ENCODE measurements around the gene CFAP77.

CFAP77 gene

GRCh38 chr9:132520612-132521011 is 110.6 kb downstream of the CFAP77 start:
- no peak for DNase-seq

- no peak for DNase-seq
These were observed 115.5 kb downstream of the CFAP77 start for GRCh38 chr9:132525308-132526023.

DNA sequence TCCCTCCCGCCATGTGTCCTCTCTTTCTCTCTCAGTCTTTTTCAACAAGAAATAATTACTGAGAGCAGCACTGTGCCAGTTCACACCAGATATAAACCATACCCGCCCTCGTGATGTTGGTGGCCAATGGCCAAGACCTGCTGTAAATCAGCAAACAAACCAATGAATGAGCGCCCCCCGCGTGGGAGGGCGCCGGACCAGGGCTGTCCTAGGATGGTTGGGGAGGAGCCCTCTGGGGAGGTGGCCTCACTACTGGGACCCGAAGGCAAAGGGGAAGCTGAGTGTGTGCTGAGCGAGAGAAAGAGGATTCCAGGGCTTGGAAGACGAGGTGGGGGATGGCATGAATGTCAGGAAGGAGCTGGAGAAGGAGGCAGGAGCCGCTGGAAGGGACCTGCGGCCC is 121.2 kb downstream of the CFAP77 start:
- DNase-seq: no peak

DNA sequence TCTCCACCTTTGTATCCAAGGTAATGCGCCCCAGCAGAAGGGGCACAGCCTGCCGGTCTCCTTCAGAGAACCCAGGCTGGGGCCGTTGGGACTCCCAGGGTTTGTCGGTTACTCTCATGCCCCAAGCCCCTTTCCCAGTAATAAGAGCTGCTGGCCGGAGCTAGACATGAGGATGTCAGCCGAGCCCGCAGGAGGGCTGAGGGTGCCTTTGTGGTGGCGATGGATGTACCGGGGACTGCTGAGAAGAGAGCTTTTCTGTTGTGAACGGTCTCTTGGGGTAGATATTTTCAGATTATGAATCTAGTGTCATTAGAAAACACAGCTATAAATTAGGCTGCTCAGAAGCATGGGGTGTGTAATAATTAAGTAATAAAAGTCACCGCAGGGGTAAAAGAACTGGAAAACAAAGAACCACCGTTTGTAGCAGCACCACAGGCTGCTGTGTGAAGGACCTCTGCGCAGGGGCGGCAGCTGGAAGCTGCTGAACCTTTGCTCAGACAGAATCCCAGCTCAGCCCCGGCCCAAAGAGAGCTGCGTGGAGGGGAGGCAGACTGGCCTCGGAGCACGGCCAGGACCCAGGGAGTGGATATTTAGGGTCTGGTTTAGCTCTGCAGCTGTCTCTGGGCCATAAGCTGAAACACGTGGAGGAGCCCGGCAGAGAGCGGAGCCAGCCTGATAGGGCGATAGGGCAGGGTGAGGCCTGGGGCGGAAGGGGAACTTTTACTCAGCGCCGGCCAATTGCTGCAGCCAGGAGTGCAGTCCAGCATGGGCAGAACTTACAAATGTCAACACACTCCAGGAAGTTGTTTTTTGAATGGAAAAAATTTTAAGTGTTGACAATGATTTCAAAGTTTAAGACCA is 121.9 kb downstream of the CFAP77 start:
- no peak for DNase-seq

- no peak for DNase-seq
These were observed 124.8 kb downstream of the CFAP77 start for GRCh38 chr9:132534832-132535231.

DNA sequence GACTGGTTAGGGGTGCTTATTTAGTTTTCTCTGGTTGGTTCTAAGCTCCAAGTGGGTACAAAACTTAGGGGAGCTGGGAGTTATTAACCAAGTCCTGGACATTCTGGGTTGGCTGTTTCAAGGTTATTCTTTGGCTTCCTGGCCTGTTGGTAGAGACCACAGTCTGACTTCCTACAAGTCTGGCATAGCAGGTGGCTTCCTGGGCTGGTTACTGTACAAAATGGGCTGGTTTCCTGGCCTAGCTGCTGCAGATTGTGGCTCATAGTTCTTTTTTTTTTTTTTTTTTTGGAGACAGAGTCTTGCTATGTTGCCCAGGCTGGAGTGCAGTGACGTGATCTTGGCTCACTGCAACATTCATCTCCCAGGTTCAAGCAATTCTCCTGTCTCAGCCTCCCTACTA is 126.1 kb downstream of the CFAP77 start:
- DNase-seq: no peak

- no peak for DNase-seq
These were observed 127.3 kb downstream of the CFAP77 start for GRCh38 chr9:132537352-132537751.

DNA sequence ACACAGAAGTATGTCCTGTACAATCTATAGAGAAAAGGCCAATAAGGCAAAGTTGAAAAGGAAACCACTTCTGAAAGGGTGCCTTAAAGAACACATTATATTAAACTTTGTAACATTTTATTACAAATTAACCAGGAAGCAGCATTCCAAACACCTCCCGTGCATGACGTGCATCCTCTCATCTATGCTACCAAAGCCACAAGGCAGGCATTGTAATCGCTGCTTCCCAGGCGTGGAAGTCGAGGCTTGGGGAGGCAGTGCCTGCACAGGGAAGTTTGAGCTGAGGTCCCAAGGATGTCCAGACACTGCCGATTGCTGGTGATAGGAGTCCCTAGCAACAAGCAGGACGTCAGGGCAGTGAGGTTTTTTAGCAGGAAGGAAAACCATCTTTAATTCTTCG is 128.1 kb downstream of the CFAP77 start:
- DNase-seq: no peak

DNA sequence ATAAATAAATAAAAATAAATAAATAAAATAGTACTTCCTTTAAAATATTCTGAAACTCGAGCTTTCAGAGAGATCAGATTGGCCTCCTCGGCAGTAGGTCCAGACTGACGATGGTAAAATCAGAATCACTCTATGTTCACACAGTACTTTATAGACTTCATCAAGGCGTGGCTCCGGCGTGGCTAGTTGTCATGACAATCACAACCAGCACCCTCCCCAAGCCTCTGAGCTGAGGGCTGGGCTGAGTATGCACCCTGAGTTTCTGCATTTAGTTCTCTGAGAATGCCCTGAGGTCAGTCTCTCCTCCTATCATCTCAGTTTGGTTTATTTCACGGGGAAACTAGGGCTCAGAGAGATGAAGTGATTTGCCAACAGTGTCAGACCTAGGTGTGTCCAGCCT is 129.1 kb downstream of the CFAP77 start:
- no peak for DNase-seq

DNA sequence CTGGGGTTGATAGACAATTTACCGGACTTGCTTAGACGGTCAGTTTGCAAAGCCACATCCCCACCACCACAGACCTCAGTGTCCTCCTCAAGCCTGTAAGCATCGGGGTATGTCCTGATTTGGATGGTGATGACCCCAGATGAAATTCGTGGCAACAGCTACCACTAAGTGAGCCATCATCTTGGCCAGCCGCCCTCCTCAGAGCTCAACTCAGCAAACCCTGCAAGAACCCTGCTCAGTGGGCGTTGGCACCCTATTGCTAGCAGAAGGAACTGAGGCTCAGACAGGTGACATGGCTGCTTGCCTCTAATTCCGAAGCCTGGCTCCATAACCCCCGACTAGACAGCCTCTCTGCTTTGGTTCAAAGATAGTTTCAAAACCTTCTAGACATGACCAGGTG is 131.0 kb downstream of the CFAP77 start:
- no peak for DNase-seq

DNA sequence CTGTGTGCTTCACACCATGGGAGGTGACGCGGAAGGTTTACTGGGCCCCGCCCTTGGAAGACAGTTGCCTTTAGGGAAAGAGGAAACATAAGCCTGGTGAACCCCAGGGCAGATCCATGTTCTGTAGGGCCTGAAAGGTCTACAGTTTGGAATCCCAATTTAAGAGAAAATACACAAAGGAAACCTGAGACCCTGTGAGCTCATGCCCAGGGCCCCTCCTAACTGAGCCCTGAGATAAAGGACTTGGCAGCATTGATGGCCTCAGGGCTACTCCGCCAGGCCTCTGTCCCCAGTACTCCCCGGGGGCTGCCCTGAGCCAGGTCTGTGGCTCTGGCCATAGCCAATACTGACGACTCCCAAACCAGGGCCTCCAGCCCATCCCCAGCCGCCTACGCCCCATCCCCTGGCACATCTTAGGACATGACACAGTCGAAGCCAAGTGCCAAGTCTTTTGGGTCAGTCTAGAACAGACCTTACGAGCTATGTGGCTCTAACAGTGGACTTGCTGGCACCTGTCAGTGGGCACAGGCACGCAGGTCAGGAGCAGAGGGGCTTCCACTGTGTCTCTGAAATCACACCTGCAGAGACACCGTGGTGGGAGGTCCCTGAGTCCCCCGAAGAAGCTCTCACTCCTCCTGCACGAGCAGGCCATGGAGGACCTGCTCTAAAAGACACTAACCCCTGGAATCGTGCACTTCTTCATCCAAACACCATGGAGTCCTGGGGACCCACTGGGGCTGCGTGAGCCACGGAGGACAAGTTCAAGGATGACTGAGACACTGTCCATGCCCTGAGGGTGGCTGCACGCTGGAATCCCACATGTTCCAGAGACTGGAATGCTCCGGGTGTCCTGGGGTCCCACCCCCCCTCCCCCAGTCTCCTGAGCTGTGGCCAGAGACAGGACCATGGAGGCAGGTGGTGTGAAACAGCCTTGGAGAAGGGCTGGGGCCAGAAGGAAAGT is 132.1 kb downstream of the CFAP77 start:
- DNase-seq: no peak

DNA sequence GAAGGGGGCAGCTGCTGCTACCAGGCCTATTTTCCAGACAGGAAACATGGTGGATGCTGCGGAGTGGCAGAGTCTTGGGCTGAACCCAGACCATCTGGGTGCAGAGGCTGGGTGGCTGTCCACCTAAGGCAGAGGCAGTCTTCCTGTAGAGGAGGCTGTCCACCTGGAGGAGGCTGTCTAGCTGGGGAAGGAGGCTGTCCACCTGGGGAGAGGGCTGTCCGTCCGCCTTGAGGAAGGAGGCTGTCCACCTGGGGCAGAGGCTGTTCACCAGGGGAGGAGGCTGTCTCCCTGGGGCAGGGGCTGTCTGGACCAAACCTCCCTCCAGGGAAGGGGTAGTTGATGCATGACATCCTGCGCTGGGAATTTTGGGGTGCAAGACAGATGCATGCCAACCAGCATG is 133.2 kb downstream of the CFAP77 start:
- DNase-seq: no peak

DNA sequence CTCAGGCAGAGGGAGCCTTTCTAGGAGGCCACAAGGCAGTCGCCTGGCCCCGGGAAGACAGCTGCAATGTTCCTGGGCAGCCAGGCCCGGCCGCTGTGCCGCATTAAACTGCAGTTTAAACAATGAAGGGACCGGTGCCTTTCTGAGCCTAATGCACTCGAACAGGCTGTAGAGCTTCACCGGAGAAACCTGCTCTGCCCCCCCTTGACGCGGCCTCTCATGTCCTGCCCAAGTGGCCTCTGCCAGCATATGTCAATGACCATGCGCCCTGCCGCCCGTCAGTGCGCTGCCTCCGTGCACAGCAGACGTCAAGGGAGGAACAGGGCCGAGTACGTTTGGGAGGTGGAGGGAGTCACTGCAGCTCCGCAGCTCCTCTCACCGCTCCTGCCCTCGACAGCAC is 133.9 kb downstream of the CFAP77 start:
- no peak for DNase-seq

GRCh38 chr9:132545578-132545977 is 135.6 kb downstream of the CFAP77 start:
- no peak for DNase-seq

DNA sequence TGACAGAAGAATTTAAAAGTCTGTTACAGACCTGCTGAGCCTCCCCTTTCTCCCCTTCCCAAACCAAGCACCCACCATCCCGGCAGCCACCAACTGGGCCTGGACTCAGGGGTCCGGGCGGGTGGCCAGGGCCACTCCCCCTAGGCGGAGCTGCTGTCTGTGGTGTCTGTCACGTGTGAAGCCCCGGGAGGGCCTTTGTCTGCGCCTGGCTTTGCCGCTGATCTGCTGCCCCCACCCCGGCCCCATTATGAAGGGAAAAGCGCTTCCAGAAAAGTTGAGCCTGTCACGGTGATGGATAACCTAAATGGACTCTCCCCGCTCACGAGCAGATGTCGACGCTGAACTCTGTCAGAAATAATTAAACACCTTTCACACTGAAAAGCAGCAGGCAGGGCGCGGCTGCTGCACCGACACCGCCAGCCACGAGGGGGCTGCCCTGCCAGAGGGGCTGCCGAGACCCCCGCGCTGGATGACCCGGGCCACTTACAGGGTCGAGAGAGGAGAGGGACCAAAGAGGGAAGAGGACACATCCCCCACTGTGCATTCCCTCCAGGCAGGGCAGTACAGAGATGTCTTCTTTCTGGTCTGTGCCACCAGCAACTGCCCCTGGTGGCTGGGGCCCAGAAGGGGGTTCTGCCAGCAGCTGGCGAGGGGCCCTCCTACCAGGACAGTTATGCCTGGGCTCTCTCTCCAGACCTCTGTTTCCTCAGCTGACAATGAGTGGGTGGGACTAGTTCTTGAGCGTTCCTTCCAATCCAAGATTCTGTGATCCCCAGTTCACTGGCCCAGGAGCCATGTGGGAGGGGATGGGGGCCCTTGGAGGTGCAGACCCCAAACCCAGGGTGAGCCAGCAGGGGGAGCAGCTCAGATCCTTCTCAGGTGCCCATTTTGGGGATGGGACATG is 136.4 kb downstream of the CFAP77 start:
- DNase-seq: no peak

DNA sequence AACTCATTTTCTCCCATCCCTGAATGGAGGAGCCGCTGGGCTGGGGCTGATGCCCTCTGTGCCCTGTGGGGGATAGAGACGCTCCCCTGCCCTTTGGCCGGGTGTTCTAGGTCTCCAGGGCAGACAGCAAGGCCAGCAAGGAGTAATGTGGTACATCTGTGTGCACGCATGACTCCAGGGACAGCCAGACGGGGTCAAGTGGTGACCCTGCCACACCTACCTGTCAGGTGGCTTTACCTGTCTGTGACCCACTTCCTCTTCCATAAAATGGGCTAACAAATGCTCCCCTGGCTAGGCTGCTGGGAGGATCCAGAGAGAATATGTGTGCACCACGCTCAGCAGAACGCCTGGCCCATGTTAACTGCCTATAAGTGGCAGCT is 137.0 kb downstream of the CFAP77 start:
- no peak for DNase-seq

- DNase-seq: no peak
These were observed 137.4 kb downstream of the CFAP77 start for GRCh38 chr9:132547436-132547835.

- DNase-seq: no peak
These were observed 138.1 kb downstream of the CFAP77 start for GRCh38 chr9:132547976-132548730.

DNA sequence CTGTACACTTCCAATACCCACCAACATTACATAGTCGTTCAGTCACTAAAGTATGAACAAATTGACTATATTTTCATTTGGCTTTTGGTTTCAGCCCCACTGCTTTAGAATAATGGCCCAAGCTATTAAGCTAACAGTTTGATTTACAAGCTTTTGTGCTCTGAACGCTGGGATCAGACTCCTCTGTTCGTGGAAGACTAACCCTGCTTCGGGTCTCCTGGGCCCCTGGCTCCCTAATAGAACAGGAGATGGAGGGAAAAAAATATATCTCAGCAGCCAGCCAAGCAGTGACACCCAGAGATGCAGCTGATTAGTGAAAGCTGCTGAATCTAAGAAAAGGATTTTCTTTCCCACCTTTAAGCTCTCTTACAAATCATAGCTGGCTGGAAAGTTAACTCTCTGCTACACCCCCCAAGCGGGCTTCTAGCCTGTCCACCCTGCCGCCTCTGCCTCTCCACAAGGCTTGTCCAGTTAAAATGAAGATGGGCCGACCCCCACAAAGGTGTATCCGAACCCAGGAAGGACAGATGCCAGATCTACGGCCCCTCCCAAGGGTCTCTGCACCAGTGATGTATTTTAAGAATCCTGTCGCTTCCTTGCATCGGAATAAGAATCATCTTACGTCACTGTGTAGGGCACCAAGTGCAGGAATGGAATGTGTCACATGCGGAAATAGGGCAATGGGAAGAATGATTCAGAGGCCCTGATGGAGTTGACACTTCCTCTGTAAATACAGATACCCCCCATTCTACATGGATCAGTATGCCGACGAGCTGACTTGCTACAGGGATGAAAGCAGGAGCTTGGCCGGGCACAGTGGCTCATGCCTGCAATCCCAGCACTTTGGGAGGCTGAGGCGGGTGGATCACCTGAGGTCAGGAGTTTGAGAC is 139.0 kb downstream of the CFAP77 start:
- no peak for DNase-seq

- no peak for DNase-seq
These were observed 141.5 kb downstream of the CFAP77 start for GRCh38 chr9:132551556-132551955.
